SIG-M5 treated with dmso at 0.1 percent for 504 hours (cell line): ENCODE measurements around the gene FBXL7.

Experiments used
- DNase-seq: peaks from one replicate; lab custom pipeline; 2025; ENCODE audit not compliant: unreplicated experiment; lab: John Stamatoyannopoulos, UW

Gene FBXL7

GRCh38 chr5:15538516-15538915 is 38.5 kb downstream of the FBXL7 start:
- DNase-seq, result no peak

- no peak for DNase-seq
These were observed 40.0 kb downstream of the FBXL7 start for GRCh38 chr5:15539951-15540350.

- DNase-seq, result no peak
These were observed 44.1 kb downstream of the FBXL7 start for GRCh38 chr5:15544039-15544438.

GRCh38 chr5:15545082-15545481 is 45.1 kb downstream of the FBXL7 start:
- no peak for DNase-seq

GRCh38 chr5:15547261-15547839 is 47.4 kb downstream of the FBXL7 start:
- DNase-seq, result no peak

- no peak for DNase-seq
These were observed 50.0 kb downstream of the FBXL7 start for GRCh38 chr5:15549961-15550360.

GRCh38 chr5:15550502-15551112 is 50.6 kb downstream of the FBXL7 start:
- no peak for DNase-seq

GRCh38 chr5:15551113-15551504 is 51.1 kb downstream of the FBXL7 start:
- no peak for DNase-seq

- no peak for DNase-seq
These were observed 54.6 kb downstream of the FBXL7 start for GRCh38 chr5:15554542-15554941.

GRCh38 chr5:15555176-15555575 is 55.2 kb downstream of the FBXL7 start:
- DNase-seq, result no peak

- no peak for DNase-seq
These were observed 58.3 kb downstream of the FBXL7 start for GRCh38 chr5:15558240-15558639.

- DNase-seq, result no peak
These were observed 58.7 kb downstream of the FBXL7 start for GRCh38 chr5:15558681-15559080.

GRCh38 chr5:15560421-15560820 is 60.4 kb downstream of the FBXL7 start:
- DNase-seq, result no peak

GRCh38 chr5:15564523-15564922 is 64.5 kb downstream of the FBXL7 start:
- DNase-seq, result no peak

GRCh38 chr5:15564957-15565356 is 65.0 kb downstream of the FBXL7 start:
- no peak for DNase-seq

GRCh38 chr5:15566306-15566705 is 66.3 kb downstream of the FBXL7 start:
- DNase-seq, result no peak

- DNase-seq, result no peak
These were observed 66.8 kb downstream of the FBXL7 start for GRCh38 chr5:15566789-15567188.

- no peak for DNase-seq
These were observed 70.5 kb downstream of the FBXL7 start for GRCh38 chr5:15570491-15570890.

GRCh38 chr5:15571081-15571480 is 71.1 kb downstream of the FBXL7 start:
- DNase-seq, result no peak

- no peak for DNase-seq
These were observed 71.6 kb downstream of the FBXL7 start for GRCh38 chr5:15571618-15572017.

- no peak for DNase-seq
These were observed 73.6 kb downstream of the FBXL7 start for GRCh38 chr5:15573590-15573989.

GRCh38 chr5:15574128-15574527 is 74.1 kb downstream of the FBXL7 start:
- no peak for DNase-seq

- no peak for DNase-seq
These were observed 74.9 kb downstream of the FBXL7 start for GRCh38 chr5:15574806-15575325.
